ENCODE measurements around the gene CSNK1G3.
"Not testable (repeated sequence)": the region's sequence is repeated elsewhere in the genome, so short reads cannot be mapped to it uniquely, and the experiment has no call there.

CSNK1G3 gene

DNA sequence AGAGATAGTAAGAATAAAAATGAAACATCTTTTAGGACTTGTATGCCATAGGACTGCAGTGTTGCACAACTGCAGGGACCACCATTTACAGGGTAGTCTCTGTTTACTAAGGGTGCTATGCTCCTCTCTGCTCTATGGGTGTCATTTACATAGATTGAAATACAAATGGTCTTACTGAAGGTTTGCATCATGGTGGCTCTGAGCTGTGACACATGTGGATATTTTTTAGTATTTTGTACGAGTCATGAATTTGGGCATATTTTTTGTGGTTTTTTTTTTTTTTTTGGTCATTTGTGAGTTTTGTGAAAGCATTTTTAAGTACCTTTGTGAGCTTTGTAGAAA, 47.4 kb downstream of the CSNK1G3 start:
- DNase-seq (ENCODE audit: low read depth in 2 of 2) = no peak

DNA sequence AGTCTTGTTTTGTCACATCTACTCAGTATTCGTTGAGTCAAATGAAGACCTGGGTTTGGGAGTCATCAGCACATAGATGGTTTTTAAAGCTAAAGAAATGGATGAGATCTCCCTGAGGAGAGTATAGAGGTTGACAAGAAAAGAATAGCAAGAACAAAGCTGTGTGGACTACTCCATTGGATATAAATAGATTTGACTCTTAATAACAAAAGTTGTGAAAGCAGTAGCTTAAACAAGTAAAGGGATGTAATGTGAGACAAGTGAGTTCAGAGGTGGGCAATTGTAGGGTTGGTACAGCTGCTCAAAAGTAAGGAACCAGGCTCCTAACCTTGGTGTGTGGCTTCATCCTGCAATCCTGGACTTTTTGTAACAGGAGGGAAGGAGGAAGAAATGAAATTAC, 49.3 kb downstream of the CSNK1G3 start:
- no peak for DNase-seq (ENCODE audit: low read depth in 2 of 2)

DNA sequence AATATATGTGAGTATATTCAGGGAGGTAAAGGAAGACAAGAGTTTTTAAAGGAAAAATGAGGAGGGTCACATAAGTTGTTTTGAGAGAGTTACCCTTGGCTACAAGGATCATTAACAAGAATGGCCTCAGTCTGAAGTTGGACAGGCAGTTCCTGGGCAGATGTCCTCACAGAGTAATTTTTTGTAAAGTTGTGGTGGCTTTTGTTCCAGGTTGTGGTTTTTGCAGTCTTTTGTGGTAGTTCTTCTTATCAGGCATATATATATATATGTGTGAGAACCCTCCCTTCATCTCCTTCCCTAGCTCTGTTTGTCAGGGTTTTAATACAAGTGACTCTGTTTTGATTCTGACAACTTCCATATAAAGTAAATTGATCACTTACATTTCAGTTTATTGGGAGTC, 60.0 kb downstream of the CSNK1G3 start:
- DNase-seq (ENCODE audit: low read depth in 2 of 2) = no peak

DNA sequence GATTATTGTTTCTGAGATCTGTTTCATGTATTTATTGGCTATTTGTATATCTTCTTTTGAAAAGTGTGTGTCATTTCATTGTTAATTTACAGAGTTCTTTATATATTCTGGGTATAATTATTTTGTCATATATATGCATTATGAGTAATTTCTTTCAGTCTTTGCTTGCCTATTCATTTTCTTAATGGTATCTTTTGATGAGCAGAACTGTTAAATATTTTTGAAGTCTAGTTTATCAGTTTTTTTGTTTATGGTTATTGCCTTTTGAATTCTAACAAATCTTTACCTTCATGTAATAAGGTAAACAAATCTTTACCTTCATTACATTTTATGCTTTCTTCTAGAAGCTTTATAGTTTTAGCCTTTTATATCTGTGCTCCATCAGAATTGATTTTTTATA, 66.4 kb downstream of the CSNK1G3 start:
- DNase-seq (ENCODE audit: low read depth in 2 of 2) = no peak

DNA sequence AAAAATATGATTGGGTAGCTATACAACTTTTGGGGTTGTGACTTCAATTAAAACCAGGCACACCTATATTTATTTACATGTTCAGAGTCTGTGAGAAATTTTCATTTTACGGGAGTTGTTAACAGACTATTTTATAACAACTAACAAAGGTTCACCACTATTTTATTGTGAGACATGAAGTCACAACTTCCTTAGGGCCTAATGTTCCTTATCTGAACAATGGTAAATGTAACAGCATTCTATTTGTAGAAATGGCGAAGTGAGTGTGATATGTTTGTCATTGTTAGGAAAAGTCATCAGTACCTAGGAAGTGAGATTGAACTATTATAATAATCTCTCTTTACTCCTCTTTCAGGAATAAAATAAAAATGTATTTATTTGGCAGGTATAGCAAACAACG, 67.4 kb downstream of the CSNK1G3 start:
- no peak for DNase-seq (ENCODE audit: low read depth in 2 of 2)

GRCh38 chr5:123582550-123583285, 70.7 kb downstream of the CSNK1G3 start:
- DNase-seq (ENCODE audit: low read depth in 2 of 2) = no peak

GRCh38 chr5:123585871-123586270, 73.9 kb downstream of the CSNK1G3 start:
- DNase-seq (ENCODE audit: low read depth in 2 of 2) = no peak

DNA sequence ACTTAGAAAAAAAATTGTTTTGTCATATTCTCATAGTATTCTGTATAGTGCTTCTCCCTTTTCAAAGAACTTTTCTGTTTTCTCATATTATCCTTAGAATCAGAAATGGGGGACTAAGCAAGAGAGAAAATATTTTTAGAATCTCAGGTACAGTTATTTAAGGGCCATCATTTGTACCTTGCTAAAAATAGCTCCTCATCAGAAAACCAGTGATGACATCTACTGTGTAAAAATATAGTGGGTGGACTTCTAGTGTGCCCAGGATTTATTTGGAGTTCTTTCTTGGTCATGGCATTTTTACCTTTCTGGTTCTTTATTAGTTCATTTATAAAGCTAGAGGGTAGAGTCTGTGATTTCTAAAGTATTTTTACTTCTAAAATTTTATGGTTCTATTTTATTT, 82.5 kb downstream of the CSNK1G3 start:
- no peak for DNase-seq (ENCODE audit: low read depth in 2 of 2)

- DNase-seq (ENCODE audit: low read depth in 2 of 2) = no peak
These were observed 85.0 kb downstream of the CSNK1G3 start for GRCh38 chr5:123597018-123597417.

- no peak for DNase-seq (ENCODE audit: low read depth in 2 of 2)
These were observed 86.2 kb downstream of the CSNK1G3 start for GRCh38 chr5:123598028-123598689.

DNA sequence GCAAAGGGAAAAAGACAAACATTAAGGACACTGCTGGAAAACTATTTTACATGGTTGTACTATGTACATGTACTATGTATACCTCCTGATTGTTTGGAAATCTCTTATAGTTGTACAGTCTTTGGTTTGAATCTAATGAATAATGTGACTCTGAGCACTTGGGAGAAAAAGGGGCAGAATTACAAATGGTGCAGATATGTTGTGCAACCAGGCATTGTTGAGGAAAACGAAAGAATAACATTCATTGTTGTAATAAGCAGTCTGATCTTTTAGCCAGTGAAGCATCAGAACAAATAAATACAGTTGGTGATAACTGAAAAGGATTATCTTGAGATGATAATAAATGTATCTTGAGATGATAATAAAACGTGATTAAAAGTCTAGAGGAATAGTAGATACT, 87.2 kb downstream of the CSNK1G3 start:
- DNase-seq (ENCODE audit: low read depth in 2 of 2) = no peak

GRCh38 chr5:123601610-123602009, 89.6 kb downstream of the CSNK1G3 start:
- no peak for DNase-seq (ENCODE audit: low read depth in 2 of 2)

DNA sequence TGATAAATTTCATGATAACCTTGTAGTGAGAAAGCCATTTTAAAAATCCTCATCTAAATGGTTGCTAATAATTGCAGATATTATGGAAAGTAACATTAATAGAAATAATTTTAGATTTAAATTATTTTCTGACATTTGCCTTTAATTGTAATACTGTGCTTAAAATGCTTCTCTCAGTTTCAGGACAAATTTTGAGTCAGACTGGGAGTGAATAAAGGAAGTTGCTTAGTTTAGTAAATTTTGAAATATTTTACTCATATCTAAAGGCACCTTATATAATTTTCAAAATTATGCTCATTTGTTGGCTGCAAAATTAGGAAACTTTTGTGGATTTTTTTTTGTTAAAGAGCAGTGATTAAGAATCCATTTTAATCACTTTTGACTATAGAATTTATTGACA, 93.8 kb downstream of the CSNK1G3 start:
- DNase-seq (ENCODE audit: low read depth in 2 of 2) = no peak

DNA sequence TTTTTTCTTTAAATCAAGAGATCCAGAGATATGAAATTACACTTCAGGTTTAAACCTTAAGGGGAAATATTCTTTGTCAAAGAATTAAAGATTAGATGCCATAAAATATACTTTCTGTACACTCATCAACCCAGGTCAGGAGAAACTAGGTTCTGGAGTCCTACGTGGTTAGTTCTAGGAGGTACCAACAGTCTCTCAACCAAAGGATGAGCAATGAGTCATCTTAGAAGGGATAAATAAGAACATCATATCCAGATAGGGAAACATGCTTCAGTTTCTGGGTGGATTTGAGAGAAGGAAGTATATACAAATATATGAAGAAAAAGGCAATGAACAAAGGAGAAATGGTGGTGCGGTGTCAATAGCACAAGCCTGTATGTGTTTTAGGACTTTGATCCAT, 98.2 kb downstream of the CSNK1G3 start:
- DNase-seq (ENCODE audit: low read depth in 2 of 2) = no peak

DNA sequence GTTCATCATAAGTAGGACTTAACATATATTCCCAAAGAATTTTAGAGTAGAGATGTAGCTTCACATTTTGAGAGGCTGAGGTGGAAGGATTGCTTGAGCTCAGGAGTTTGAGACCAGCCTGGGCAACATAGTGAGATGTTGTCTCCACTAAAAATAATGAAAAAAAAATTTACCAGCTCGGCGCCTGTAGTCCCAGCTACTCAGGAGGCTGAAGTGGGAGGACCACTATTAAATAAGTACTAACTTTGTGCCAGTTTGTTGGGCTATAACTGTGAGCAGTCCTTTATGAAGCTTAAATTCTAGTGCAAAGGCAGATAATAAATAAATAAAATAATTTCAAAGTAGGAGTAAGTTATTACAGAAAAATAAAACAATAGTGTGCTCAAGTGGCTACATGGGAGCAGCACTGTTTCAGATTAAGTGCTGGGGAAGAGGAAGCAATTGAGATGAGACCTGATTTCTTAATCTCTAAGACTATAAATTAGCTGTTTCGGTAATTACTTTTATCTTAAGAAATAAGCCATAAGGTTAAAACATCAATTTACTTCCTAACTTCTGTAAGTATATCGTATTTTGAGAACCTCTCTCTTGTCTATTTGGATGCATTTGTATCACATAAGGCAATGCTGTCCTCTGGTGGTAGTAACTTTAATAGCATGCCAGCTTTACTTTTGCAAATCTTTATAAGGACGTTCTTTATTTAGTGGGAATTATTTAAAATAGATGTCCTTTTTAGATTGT, 98.9 kb downstream of the CSNK1G3 start:
- DNase-seq (ENCODE audit: low read depth in 2 of 2) = peak in 1 of 2 donors; percentile 23

DNA sequence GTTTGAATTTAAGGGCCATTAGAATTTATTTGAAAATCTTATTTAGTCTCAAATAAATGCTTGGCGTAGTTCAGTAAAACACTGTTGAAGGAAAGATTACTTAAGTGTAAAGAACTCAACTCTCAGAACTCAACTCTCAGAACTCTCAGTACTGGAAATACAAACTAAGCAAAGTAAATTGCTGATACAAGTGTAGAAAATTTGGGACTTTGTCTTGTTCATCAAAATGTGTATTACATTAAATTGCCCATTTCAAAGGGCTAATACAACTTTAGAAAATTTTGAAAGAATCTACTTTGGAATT, 99.4 kb downstream of the CSNK1G3 start:
- DNase-seq (ENCODE audit: low read depth in 2 of 2) = no peak

- no peak for DNase-seq (ENCODE audit: low read depth in 2 of 2)
These were observed 105.6 kb downstream of the CSNK1G3 start for GRCh38 chr5:123617561-123617960.

DNA sequence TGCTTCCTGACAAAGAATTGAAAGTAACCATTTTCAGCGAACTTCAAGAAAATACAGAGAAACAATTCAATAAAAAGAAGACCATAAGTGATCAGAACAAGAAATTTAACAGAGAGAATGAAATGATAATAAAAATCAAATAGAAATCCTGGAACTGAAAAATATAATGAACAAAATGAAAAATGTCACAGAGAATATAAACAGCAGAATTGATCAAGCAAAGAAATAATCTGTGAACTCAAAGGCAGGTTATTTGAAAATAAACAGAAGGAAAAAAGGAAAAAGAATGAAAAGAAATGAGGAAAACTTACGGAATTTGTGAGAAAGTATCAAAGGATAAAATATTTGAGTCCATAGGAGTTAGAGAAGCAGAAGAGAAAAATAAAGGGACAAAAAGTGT, 114.1 kb downstream of the CSNK1G3 start:
- no peak for DNase-seq (ENCODE audit: low read depth in 2 of 2)

GRCh38 chr5:123628860-123629544, 117.0 kb downstream of the CSNK1G3 start:
- no peak for DNase-seq (ENCODE audit: low read depth in 2 of 2)

- no peak for DNase-seq (ENCODE audit: low read depth in 2 of 2)
These were observed 124.0 kb downstream of the CSNK1G3 start for GRCh38 chr5:123636006-123636405.

DNA sequence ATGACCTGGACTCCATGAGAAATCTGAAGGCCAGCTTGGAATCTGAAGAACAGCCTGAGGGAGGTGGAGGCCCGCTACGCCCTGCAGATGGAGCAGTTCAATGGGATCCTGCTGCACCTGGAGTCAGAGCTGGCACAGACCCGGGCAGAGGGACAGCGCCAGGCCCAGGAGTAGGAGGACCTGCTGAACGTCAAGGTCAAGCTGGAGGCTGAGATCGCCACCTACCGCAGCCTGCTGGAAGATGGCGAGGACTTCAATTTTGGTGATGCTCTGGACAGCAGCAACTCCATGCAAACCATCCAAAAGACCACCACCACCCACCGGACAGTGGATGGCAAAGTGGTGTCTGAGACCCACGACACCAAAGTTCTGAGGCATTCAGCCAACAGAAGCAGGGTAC, 125.1 kb downstream of the CSNK1G3 start:
- not testable (repeated sequence) for DNase-seq (ENCODE audit: low read depth in 2 of 2)

GRCh38 chr5:123639244-123639643, 127.3 kb downstream of the CSNK1G3 start:
- DNase-seq (ENCODE audit: low read depth in 2 of 2) = no peak
